NCI-H526 treated with DMSO at 0.1 percent for 48 hours (cell line): ENCODE results near the gene WDR31.
"Not testable (repeated sequence)": the region's sequence is repeated elsewhere in the genome, so short reads cannot be mapped to it uniquely, and the experiment has no call there.

Experiments
- DNase-seq: peaks from one replicate; lab custom pipeline; 2025; lab: John Stamatoyannopoulos, UW

WDR31 gene

GRCh38 chr9:113298311-113298710 lies 41.8 kb downstream of the WDR31 start:
- no peak for DNase-seq

GRCh38 chr9:113296796-113297558 lies 43.1 kb downstream of the WDR31 start:
- no peak for DNase-seq

GRCh38 chr9:113296247-113296646 lies 43.8 kb downstream of the WDR31 start:
- not testable (repeated sequence) for DNase-seq

GRCh38 chr9:113293285-113293878 lies 46.7 kb downstream of the WDR31 start:
- no peak for DNase-seq

- no peak for DNase-seq
Measured at GRCh38 chr9:113290052-113290607, 49.9 kb downstream of the WDR31 start.

- no peak for DNase-seq
Measured at GRCh38 chr9:113289091-113289490, 51.0 kb downstream of the WDR31 start.

GRCh38 chr9:113281356-113281755 lies 58.7 kb downstream of the WDR31 start:
- DNase-seq, result no peak

- DNase-seq, result no peak
Measured at GRCh38 chr9:113278840-113279239, 61.2 kb downstream of the WDR31 start.

GRCh38 chr9:113275157-113276131 lies 64.6 kb downstream of the WDR31 start, which contains the start of the genes CDC26 and PRPF4:
Gene CDC26, minus strand, starts transcription at chr9:113275572. Its CDS starts 3,065 bp downstream, at chr9:113272507.
Gene PRPF4, plus strand, starts transcription at chr9:113275658. Its CDS starts 86 bp downstream, at chr9:113275744.
- peak; percentile 90 for DNase-seq

GRCh38 chr9:113274474-113275156 lies 65.5 kb downstream of the WDR31 start:
- peak; percentile 2 for DNase-seq

GRCh38 chr9:113269871-113270270 lies 70.2 kb downstream of the WDR31 start:
- no peak for DNase-seq

GRCh38 chr9:113269355-113269754 lies 70.7 kb downstream of the WDR31 start:
- no peak for DNase-seq

GRCh38 chr9:113267911-113268566 lies 72.0 kb downstream of the WDR31 start:
- no peak for DNase-seq

- no peak for DNase-seq
Measured at GRCh38 chr9:113266174-113266573, 73.9 kb downstream of the WDR31 start.
